GM19324 (cell line): ENCODE results near the gene ZC3HAV1L.
"Not testable (repeated sequence)": the region's sequence is repeated elsewhere in the genome, so short reads cannot be mapped to it uniquely, and the experiment has no call there.

Source experiments
- ATAC-seq: cut with Tn5 transposase; IDR thresholded peaks from one replicate; pipeline ENCODE4 v1.9.1; 2021; ENCODE audit warnings: mild to moderate bottlenecking, moderate library complexity; ENCODE audit not compliant: unreplicated experiment, low FRiP score

ZC3HAV1L gene

GRCh38 chr7:139023076-139023475 is 12.8 kb downstream of the ZC3HAV1L start:
- no peak for ATAC-seq

- no peak for ATAC-seq
These were observed 13.6 kb downstream of the ZC3HAV1L start for GRCh38 chr7:139022286-139022685.

- no peak for ATAC-seq
These were observed 16.9 kb downstream of the ZC3HAV1L start for GRCh38 chr7:139018910-139019309.

DNA sequence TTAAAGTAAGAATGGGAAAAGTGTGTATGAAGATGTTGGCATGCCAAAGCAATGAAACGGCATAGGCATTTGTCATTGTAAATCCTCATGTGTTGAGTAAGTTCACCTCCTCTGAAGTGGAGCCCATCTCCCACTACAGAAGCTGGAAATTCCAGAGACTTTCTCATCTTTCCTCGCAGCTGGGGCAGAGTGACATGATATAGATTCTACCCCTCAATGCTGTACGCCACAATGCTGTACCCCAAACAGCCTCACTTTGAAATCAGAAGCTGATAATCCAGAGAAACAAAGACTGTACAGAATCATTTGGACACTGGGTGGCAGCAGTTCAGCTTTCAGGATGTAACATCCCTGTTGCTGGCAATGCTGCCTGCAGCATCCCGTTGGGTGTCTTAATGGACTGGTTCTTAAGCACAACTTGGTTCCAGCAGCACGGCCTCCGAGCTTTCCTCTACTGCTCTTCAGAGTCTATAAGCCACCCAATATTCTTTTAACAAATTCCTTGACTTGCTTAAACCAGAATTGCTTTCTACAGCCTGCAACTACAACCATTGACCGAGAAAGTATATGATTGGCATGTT is 18.8 kb downstream of the ZC3HAV1L start:
- peak; percentile 65 for ATAC-seq

DNA sequence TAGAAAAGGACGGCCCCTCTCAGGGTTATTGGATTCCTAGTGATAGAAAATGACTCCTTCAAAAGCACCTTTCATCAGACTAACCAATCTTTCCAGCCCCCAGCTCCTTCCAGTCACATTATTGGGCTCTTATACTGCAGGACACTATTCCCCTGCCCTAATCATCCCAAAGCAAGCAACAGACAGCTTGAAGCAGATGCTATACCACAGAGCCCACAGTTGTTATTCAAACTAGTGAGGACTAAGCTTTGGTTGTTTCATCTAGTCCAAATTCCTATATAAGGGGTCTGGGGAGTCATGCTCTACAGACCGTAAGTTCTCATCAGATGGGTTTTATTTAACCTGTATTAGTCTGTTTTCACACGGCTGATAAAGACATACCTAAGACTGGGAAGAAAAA is 24.5 kb downstream of the ZC3HAV1L start:
- ATAC-seq, result no peak

GRCh38 chr7:139004321-139005090 is 31.3 kb downstream of the ZC3HAV1L start:
- no peak for ATAC-seq

DNA sequence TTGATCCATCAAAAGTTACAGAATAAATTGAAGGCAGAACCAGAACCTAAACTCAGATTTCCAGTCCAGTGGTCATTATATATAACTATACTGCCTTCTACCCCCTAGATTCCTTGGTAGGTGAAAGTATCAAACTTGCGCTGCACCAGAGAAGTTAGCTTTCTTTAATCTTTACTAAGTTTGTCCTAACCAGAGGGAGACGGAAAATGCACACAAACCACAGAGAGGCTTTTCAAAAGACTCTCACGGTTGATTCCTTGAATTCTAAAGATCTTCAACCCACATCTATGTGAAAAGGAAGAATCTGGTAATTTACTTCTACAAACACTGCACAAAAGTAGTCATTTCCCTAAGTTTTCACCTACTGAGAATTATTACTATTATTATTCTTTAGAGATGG is 36.4 kb downstream of the ZC3HAV1L start:
- no peak for ATAC-seq

- no peak for ATAC-seq
These were observed 43.8 kb downstream of the ZC3HAV1L start for GRCh38 chr7:138992052-138992531.

DNA sequence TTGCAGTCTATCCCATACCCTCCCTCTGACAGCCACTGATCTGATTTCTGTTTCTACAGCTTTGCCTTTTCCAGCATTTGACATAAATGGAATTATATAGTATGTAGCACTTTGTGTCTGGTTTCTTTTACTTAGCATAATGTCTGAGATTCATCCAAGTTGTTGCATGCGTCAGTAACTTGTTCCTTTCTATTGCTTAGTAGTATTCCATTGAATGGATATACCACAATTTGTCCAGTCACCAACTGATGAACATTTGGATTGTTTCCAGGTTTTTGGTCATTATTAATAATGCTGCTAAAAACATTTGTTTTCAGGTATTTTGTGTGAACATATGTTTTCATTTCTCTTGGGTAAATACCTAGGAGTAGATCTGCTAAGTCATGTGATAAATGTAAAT is 48.2 kb downstream of the ZC3HAV1L start:
- ATAC-seq, result no peak

GRCh38 chr7:138982204-138982623 is 53.6 kb downstream of the ZC3HAV1L start:
- ATAC-seq, result no peak

DNA sequence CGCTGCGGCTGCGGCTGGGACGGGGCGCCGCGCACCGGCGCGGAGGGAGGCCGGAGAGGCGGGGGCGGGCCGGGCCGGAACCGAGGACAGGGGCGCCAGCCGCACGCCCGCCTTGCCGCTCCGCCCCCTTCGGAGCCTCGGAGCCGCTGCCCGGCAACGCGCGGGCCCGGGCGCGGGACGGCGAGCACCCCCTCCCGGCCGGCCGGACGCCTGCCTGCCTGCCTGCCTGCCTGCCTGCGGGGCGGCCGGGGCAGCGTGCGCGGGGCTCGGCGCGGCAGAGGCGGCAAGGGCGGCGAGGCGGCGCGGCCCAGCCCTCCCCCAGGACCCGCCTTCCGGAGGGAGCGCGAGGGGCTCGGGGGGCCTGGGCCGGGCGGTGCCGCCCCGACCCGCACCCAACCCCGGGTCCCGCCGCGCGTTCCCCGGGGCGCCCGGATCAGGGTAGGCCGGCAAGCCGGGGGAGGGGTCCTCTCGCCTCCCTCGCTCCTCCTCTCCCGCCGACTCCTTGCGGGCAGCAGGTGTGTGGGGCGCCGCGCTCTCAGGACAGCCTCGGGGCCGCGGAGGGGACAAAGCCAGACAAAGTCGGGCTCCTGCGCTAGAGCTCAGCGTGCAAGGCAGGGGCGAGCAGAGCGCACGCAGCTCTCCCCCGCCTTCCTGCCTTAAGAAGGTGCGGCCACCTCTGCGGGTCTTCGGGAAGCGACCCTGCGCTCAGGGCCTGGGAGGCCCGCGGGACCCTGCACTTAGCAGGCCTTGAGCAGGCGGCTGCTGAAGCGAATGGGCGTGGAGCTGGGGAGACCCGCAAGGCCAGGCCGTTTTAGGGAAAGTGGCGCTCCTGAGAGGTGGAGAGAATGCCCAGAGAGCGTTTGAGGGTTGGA is 54.3 kb downstream of the ZC3HAV1L start, which contains the start of gene KIAA1549:
Gene KIAA1549, minus strand, starts transcription at position 58 of the 872 bp plus-strand sequence. CDS start 120 bp downstream, outside the sequence.
- ATAC-seq, result peak; percentile 92

DNA sequence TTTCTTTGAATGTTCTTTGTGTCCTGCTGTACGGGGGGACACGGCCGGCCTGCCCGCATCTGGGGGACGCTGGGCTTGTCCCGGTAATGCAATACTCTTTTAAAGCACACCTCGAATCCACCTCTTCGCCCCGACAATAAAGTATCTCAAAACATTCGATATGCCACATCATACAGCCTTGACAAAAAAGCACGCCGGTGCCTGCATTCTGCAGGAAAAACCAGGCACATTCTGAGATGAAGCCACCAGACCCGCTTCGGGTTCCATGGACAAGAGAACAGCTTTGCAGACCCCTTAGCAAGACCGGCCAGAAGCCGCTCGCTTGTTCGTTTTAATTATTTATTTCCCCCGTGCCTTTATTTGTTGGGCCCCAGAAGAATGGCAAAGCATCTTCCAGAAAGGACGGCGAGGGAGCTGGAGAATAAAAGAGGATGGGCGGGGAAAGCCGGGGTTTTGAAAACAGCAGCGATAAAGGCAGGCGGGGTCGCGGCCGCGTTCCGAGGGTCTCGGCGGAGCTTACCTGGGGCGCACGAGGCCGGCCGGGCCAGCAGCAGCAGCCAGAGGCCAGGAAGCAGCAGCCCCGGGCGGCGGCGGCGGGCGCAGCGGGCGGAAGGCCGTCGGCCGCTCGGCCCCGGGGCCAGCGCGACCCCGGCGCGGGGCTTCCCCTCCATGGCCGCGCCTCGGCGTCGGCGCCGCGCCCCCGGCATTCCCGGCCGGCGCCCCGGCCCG is 55.1 kb downstream of the ZC3HAV1L start:
- ATAC-seq, result peak; percentile 49

GRCh38 chr7:138979988-138980562 is 55.8 kb downstream of the ZC3HAV1L start:
- ATAC-seq, result no peak

- no peak for ATAC-seq
These were observed 56.4 kb downstream of the ZC3HAV1L start for GRCh38 chr7:138979226-138979979.

DNA sequence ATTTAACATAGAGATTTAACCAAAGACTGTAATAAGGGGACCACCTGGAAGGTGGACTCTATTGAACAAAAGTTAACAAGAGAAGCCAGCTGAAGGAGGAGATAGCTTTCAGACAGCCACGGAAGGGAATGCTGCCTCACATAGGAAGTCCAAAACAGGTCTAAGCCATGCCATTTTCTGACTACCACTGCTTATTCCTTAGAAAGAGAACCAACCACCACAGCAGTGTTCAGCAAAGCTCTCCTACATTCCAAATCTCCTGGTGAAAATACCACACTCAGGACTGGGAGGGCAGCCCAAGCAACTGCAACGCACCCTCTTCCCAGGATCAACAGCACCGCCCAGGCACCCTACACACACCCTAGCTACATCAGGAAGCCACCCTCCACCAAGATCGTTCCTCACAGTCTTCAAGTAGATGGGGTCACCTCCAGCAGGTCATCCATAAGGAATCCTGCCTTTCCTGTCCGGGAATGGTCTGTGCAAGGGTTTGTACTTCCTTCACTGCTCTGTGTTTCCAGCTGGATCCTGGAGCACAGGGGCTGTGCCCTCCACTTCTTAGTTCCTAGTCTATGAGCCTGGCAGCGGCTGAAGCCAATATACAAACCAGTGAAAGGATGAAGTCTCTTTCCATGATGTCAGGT is 57.2 kb downstream of the ZC3HAV1L start:
- no peak for ATAC-seq

DNA sequence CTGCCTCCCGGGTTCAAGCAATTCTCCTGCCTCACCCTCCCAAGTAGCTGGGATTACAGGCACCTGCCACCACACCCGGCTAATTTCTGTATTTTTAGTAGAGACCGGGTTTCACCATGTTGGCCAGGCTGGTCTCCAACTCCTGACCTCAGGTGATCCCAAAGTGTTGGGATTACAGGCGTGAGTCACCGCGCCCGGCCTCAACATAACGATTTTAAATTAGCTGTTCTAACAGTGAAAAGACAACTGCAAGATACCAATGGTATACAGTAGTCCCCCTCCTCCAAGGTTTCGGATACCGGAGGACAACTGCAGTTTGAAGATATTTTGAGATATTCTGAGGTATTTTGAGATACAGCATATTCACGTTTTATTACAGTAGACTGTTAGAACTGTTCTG is 59.7 kb downstream of the ZC3HAV1L start:
- not testable (repeated sequence) for ATAC-seq
